K562 (cell line): ENCODE data around the gene ANO6. TPM values are rescaled to one million over a fixed set of nuclear protein-coding genes. Genes with fewer than 3 reads are reported as not detected.

Experiments
- ARID1B ChIP-seq: fragments of 450-650 bp; IDR thresholded peaks from 2 replicates; pipeline ENCODE4 v1.6.1; 2016; ENCODE audit warnings: antibody characterized with exemption, mild to moderate bottlenecking, inconsistent platforms
- ATF7 ChIP-seq: fragments of 450-650 bp; IDR thresholded peaks from 2 replicates; pipeline ENCODE4 v1.7.1; 2014; ENCODE audit warnings: mild to moderate bottlenecking, moderate library complexity
- CEBPB ChIP-seq: fragments of 450-650 bp; IDR thresholded peaks from 2 replicates; pipeline ENCODE4 v1.6.1; 2016; ENCODE audit warnings: missing genetic modification characterization, missing compliant biosample characterization
- CTBP1 ChIP-seq: fragments of 450-650 bp; IDR thresholded peaks from 2 replicates; pipeline ENCODE4 v1.6.1; 2016; ENCODE audit warnings: borderline replicate concordance
- ELF2 ChIP-seq: fragments of 250-450 bp; sonication (Bioruptor Pico); IDR thresholded peaks from 2 replicates; pipeline ENCODE4 v1.5.0; 2021; ENCODE audit warnings: mild to moderate bottlenecking
- EP300 ChIP-seq: IDR thresholded peaks from 2 replicates; pipeline ENCODE4 v1.6.1; 2012; ENCODE audit warnings: low read length, improper control_type of control experiment
- ESRRA ChIP-seq: fragments of 450-650 bp; IDR thresholded peaks from 2 replicates; pipeline ENCODE4 v1.6.1; 2014; ENCODE audit warnings: low read depth, mild to moderate bottlenecking, moderate library complexity, borderline replicate concordance
- ETV6 ChIP-seq, 3 experiments: fragments of 150-350 bp in 1 of 3; sonication (generic) in 1 of 3; formaldehyde crosslinking in 1 of 3; IDR thresholded peaks; 2 replicates each; pipeline versions ENCODE4 v1.6.1 to v1.8.0; 2014 to 2022; ENCODE audit warnings: borderline replicate concordance in 2 of 3, low read depth in 2 of 3, antibody characterized with exemption in 1 of 3, low read length in 1 of 3, mild to moderate bottlenecking in 1 of 3, missing genetic modification reagents in 1 of 3
- JUN ChIP-seq, 2 experiments: sonication (generic) in 1 of 2; formaldehyde crosslinking in 1 of 2; IDR thresholded peaks; 2 replicates each; pipeline versions ENCODE4 v1.6.1 to v1.8.0; 2012 to 2022; ENCODE audit warnings: borderline replicate concordance in 2 of 2, mild to moderate bottlenecking in 2 of 2, improper control_type of control experiment in 1 of 2, low read depth in 1 of 2, low read length in 1 of 2, missing genetic modification reagents in 1 of 2
- JUND ChIP-seq, 2 experiments: IDR thresholded peaks; 2 replicates in 1 of 2; 3 replicates in 1 of 2; pipeline ENCODE4 v1.6.1; 2011; ENCODE audit warnings: borderline replicate concordance in 2 of 2, low read depth in 2 of 2, low read length in 2 of 2, improper control_type of control experiment in 1 of 2, missing biosample characterization in 1 of 2, missing genetic modification characterization in 1 of 2, missing genetic modification reagents in 1 of 2
- MEIS2 ChIP-seq: fragments of 450-650 bp; IDR thresholded peaks from 2 replicates; pipeline ENCODE4 v1.6.1; 2014; ENCODE audit warnings: mild to moderate bottlenecking; ENCODE audit not compliant: partially characterized antibody
- RAD21 ChIP-seq, 2 experiments: fragments of 250-450 bp in 1 of 2; fragments of 450-650 bp in 1 of 2; sonication (Bioruptor Pico) in 1 of 2; formaldehyde crosslinking in 1 of 2; IDR thresholded peaks in 1 of 2; conservative IDR thresholded peaks in 1 of 2; 2 replicates each; pipeline versions ENCODE4 v1.4.0 to v1.8.0; 2020 to 2022; ENCODE audit warnings: mild to moderate bottlenecking in 2 of 2, moderate library complexity in 1 of 2
- SIN3B ChIP-seq: fragments of 450-650 bp; IDR thresholded peaks from 2 replicates; pipeline ENCODE4 v1.6.1; 2017; ENCODE audit warnings: low read depth, mild to moderate bottlenecking, moderate library complexity
- SMARCB1 ChIP-seq: IDR thresholded peaks from 2 replicates; pipeline ENCODE4 v1.6.1; 2011; ENCODE audit warnings: improper control_type of control experiment, low read depth; ENCODE audit not compliant: insufficient read length
- TAF9B ChIP-seq: fragments of 450-650 bp; IDR thresholded peaks from 2 replicates; pipeline ENCODE4 v1.6.1; 2018; ENCODE audit warnings: mild to moderate bottlenecking; ENCODE audit not compliant: partially characterized antibody
- U2AF1 ChIP-seq: fragments of 200-400 bp; formaldehyde crosslinking; optimal IDR thresholded peaks from 2 replicates; pipeline ENCODE3; 2017; ENCODE audit warnings: mild to moderate bottlenecking, low read depth, low read length, moderate library complexity
- polyA plus RNA-seq, 8 experiments: library from polyadenylated mRNA; depleted of rRNA in 4 of 8; stranded (reverse) in 5 of 8; unstranded in 3 of 8; fragments of >200 nt; fragmentation: Nextera tagmentation in 2 of 8; fragmentation: Illumina TruSeq in 1 of 8; extraction: Ambion mirVana in 2 of 8; extraction: Trizol in 1 of 8; gene quantifications; 2 replicates each; pipeline versions ENCODE4 v1.2.1 to v1.2.3, GENCODE V29; 2011 to 2014; ENCODE audit warnings: inconsistent platforms in 1 of 8, missing spikeins in 1 of 8
- total RNA-seq, 7 experiments: library from RNA; depleted of rRNA in 6 of 7; stranded (reverse); fragments of >200 nt in 6 of 7; fragmentation: Illumina TruSeq in 2 of 7; extraction: Trizol in 2 of 7; gene quantifications; 2 replicates each; pipeline versions ENCODE4 v1.2.1 to v1.2.3, GENCODE V29; 2011 to 2021; ENCODE audit warnings: low replicate concordance in 1 of 7
- TF ChIP-seq, protein P1 (sequence below), 2 experiments: fragments of 450-650 bp in 1 of 2; sonication (generic) in 1 of 2; formaldehyde crosslinking in 1 of 2; IDR thresholded peaks in 1 of 2; conservative IDR thresholded peaks in 1 of 2; 2 replicates each; pipeline versions ENCODE4 v1.6.1 to v1.8.1; 2016 to 2023; ENCODE audit warnings: mild to moderate bottlenecking in 2 of 2, moderate library complexity in 2 of 2, inconsistent platforms in 1 of 2, missing genetic modification reagents in 1 of 2
- TF ChIP-seq, protein P2 (sequence below): fragments of 150-350 bp; conservative IDR thresholded peaks from 2 replicates; pipeline ENCODE4 v1.6.1; 2014; ENCODE audit warnings: low read length
- TF ChIP-seq, protein P3 (sequence below): fragments of 450-650 bp; IDR thresholded peaks from 2 replicates; pipeline ENCODE4 v1.6.1; 2016; ENCODE audit warnings: mild to moderate bottlenecking

ANO6 gene
- total and polyA plus RNA-seq, 9 of the 15 experiments (the other 6 are each of a cell fraction or from before 2014, with no cell fraction given), result 3.5 to 24.7 (median 20.3) TPM

DNA sequence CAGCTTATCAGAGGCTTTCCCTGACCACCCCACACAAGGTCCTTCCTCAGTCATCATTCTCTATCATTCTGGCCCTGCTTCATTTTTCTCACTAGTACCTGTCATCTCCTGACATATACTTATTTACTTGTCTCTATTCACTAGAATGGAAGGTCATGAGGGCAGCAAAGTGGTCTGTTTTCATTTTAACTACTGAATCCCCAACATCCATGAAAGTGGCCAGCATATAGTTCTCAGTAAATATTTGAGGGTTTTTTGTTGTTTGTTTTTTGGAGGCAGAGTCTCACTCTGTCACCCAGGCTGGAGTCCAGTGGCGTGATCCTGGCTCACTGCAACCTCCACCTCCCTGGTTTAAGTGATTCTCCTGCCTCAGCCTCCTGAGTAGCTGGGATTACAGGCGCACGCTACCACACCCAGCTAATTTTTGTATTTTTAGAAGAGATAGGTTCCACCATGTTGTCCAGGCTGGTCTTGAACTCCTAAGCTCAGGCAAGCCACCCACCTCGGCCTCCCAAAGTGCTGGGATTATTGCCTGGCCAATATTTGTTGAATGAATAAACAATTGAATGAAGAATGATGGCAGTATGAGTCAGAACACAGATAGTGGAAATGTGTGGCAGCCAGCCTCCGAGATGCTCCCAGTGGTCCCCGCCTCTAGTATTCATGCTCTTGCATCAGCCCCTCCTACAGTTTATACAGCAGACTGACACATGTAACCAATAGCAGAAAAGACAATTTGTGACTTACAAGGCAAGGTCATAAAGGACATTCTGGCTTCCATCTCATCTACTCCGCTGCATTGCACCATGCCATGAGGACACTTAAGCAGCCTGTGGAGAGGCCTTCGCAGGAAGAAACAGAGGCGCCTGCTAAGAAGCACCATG, 7.0 kb upstream of the ANO6 start (continued):
- TF ChIP-seq U2AF1, result no peak
- no peak for TF ChIP-seq SMARCB1
- peak; percentile 36 for TF ChIP-seq MEIS2
- peak; percentile 36; the same call in 1 of the 2 replicates for TF ChIP-seq ATF7
- TF ChIP-seq, protein P1, sequence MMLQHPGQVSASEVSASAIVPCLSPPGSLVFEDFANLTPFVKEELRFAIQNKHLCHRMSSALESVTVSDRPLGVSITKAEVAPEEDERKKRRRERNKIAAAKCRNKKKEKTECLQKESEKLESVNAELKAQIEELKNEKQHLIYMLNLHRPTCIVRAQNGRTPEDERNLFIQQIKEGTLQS (IDR thresholded peaks at IDR 0.05), result peak; percentile 91
- TF ChIP-seq, protein P1 (CRISPR knock-in tag; conservative IDR thresholded peaks at IDR 0.05), result no peak
- peak; percentile 39; the same call in 1 of the 2 replicates for TF ChIP-seq JUN (IDR thresholded peaks at IDR 0.05; ENCODE audit: borderline replicate concordance, low read depth, low read length)
- TF ChIP-seq JUN (CRISPR knock-in tag; IDR thresholded peaks at IDR 0.05; ENCODE audit: borderline replicate concordance), result no peak
- no peak for TF ChIP-seq ETV6 (IDR thresholded peaks at IDR 0.05; ENCODE audit: borderline replicate concordance in 1 of 2, low read depth in 2 of 2, low read length in 1 of 2)
- TF ChIP-seq ETV6 (CRISPR knock-in tag; IDR thresholded peaks at IDR 0.05; ENCODE audit: borderline replicate concordance), result no peak
- TF ChIP-seq CTBP1, result peak; percentile 81
- TF ChIP-seq ARID1B, result 0 out of 2 replicates have a peak, but pooled peaks have one; percentile 7
- peak; percentile 32; the same call in 1 of the 2 replicates for TF ChIP-seq EP300
- no peak for TF ChIP-seq RAD21 (CRISPR knock-in tag; conservative IDR thresholded peaks at IDR 0.05 in 1 of 2, IDR thresholded peaks at IDR 0.05 in 1 of 2)
- TF ChIP-seq TAF9B, result no peak
- TF ChIP-seq SIN3B, result no peak
- TF ChIP-seq JUND (IDR thresholded peaks at IDR 0.05; ENCODE audit: borderline replicate concordance, low read depth, low read length), result peak; percentile 75
- TF ChIP-seq JUND (tag; IDR thresholded peaks at IDR 0.05; ENCODE audit: borderline replicate concordance, low read depth, low read length), result no peak
- no peak for TF ChIP-seq CEBPB (tag)
- no peak for TF ChIP-seq ELF2 (CRISPR knock-in tag)
- TF ChIP-seq, protein P2, sequence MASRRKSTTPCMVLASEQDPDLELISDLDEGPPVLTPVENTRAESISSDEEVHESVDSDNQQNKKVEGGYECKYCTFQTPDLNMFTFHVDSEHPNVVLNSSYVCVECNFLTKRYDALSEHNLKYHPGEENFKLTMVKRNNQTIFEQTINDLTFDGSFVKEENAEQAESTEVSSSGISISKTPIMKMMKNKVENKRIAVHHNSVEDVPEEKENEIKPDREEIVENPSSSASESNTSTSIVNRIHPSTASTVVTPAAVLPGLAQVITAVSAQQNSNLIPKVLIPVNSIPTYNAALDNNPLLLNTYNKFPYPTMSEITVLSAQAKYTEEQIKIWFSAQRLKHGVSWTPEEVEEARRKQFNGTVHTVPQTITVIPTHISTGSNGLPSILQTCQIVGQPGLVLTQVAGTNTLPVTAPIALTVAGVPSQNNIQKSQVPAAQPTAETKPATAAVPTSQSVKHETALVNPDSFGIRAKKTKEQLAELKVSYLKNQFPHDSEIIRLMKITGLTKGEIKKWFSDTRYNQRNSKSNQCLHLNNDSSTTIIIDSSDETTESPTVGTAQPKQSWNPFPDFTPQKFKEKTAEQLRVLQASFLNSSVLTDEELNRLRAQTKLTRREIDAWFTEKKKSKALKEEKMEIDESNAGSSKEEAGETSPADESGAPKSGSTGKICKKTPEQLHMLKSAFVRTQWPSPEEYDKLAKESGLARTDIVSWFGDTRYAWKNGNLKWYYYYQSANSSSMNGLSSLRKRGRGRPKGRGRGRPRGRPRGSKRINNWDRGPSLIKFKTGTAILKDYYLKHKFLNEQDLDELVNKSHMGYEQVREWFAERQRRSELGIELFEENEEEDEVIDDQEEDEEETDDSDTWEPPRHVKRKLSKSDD, result no peak
- TF ChIP-seq, protein P3, sequence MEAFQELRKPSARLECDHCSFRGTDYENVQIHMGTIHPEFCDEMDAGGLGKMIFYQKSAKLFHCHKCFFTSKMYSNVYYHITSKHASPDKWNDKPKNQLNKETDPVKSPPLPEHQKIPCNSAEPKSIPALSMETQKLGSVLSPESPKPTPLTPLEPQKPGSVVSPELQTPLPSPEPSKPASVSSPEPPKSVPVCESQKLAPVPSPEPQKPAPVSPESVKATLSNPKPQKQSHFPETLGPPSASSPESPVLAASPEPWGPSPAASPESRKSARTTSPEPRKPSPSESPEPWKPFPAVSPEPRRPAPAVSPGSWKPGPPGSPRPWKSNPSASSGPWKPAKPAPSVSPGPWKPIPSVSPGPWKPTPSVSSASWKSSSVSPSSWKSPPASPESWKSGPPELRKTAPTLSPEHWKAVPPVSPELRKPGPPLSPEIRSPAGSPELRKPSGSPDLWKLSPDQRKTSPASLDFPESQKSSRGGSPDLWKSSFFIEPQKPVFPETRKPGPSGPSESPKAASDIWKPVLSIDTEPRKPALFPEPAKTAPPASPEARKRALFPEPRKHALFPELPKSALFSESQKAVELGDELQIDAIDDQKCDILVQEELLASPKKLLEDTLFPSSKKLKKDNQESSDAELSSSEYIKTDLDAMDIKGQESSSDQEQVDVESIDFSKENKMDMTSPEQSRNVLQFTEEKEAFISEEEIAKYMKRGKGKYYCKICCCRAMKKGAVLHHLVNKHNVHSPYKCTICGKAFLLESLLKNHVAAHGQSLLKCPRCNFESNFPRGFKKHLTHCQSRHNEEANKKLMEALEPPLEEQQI, result no peak
- TF ChIP-seq ESRRA, result peak; percentile 88
